ENCODE data around the gene IFNL4. TPM values are rescaled to one million over a fixed set of nuclear protein-coding genes. Genes with fewer than 3 reads are reported as not detected.

The IFNL4 gene
- total and polyA plus RNA-seq, 2 donors from 2014 or later: not detected

DNA sequence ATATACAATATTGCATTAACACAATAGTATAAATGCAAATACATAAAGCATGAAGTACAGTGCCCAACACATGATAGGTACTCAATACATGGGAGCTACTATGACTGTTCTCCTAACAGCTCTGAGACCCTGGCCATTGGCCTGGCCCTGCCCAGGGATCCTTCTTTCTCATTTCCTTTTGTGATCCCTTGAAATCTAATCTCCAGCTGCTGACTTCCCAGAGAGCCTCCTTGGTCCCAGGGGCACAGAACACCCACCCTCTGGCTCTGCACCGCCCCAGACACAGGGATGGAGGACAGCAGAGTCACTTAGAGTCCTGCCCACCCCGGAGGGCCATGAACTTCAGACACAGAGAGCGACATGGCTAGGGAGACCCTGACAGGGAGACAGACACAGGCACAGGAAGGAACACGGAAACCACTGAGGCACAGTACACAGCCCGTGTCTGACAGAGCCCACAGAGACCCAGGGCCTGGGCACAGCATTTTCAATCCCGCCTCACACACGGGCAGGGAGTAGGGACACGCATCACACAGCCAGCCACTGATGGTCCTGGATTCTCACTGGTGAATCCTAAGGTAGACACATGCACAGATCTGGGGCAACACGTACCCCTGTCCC, 40.4 kb downstream of the IFNL4 start:
- no peak overlapping the region for H3K4me3 ChIP-seq (ENCODE audit: low read length in 3 of 3)
- no peak overlapping the region for H3K27ac ChIP-seq (ENCODE audit: low read depth in 2 of 2, low read length in 2 of 2)
- TF ChIP-seq, protein P1, sequence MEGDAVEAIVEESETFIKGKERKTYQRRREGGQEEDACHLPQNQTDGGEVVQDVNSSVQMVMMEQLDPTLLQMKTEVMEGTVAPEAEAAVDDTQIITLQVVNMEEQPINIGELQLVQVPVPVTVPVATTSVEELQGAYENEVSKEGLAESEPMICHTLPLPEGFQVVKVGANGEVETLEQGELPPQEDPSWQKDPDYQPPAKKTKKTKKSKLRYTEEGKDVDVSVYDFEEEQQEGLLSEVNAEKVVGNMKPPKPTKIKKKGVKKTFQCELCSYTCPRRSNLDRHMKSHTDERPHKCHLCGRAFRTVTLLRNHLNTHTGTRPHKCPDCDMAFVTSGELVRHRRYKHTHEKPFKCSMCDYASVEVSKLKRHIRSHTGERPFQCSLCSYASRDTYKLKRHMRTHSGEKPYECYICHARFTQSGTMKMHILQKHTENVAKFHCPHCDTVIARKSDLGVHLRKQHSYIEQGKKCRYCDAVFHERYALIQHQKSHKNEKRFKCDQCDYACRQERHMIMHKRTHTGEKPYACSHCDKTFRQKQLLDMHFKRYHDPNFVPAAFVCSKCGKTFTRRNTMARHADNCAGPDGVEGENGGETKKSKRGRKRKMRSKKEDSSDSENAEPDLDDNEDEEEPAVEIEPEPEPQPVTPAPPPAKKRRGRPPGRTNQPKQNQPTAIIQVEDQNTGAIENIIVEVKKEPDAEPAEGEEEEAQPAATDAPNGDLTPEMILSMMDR (IDR thresholded peaks at IDR 0.05; ENCODE audit: borderline replicate concordance, extremely low read depth, insufficient read depth): no peak
- intact Hi-C loops (cut with DNase I): no loop called here
- peaks cover 2% of the 10 kb centered on the region for H3K27me3 ChIP-seq (ENCODE audit: control insufficient read depth, insufficient read depth, low read length)
- no peaks in the 10 kb centered on the region for H3K36me3 ChIP-seq (ENCODE audit: control insufficient read depth in 2 of 3, insufficient read depth in 3 of 3, low read length in 3 of 3)
- FAIRE-seq (no peak), DNase-seq (no peak)
- H3K9me3 ChIP-seq (ENCODE audit: control insufficient read depth in 2 of 3, insufficient read depth in 1 of 3, low read length in 3 of 3): no peaks in the 10 kb centered on the region
- H3K4me1 ChIP-seq (ENCODE audit: control insufficient read depth in 2 of 3, insufficient read depth in 2 of 3, low read depth in 1 of 3, low read length in 3 of 3): no peaks in the 10 kb centered on the region
- H3K9ac ChIP-seq (ENCODE audit: low read length in 3 of 3): no peak overlapping the region

GRCh38 chr19:39207293-39207836, 41.3 kb downstream of the IFNL4 start:
- Histone ChIP-seq H3K27me3 (ENCODE audit: control insufficient read depth, insufficient read depth, low read length) (peaks cover 2% of the 10 kb centered on the region), H3K9ac (ENCODE audit: low read length in 3 of 3) (no peak overlapping the region), H3K9me3 (ENCODE audit: control insufficient read depth in 2 of 3, insufficient read depth in 1 of 3, low read length in 3 of 3) (no peaks in the 10 kb centered on the region), H3K36me3 (ENCODE audit: control insufficient read depth in 2 of 3, insufficient read depth in 3 of 3, low read length in 3 of 3) (no peaks in the 10 kb centered on the region), H3K4me1 (ENCODE audit: control insufficient read depth in 2 of 3, insufficient read depth in 2 of 3, low read depth in 1 of 3, low read length in 3 of 3) (no peaks in the 10 kb centered on the region), H3K4me3 (ENCODE audit: low read length in 3 of 3) (no peak overlapping the region), H3K27ac (ENCODE audit: low read depth in 2 of 2, low read length in 2 of 2) (no peak overlapping the region)
- TF ChIP-seq, protein P1 (IDR thresholded peaks at IDR 0.05; ENCODE audit: borderline replicate concordance, extremely low read depth, insufficient read depth): no peak
- no peak for DNase-seq
- intact Hi-C loops (cut with DNase I): no loop called here
- FAIRE-seq: no peak

DNA sequence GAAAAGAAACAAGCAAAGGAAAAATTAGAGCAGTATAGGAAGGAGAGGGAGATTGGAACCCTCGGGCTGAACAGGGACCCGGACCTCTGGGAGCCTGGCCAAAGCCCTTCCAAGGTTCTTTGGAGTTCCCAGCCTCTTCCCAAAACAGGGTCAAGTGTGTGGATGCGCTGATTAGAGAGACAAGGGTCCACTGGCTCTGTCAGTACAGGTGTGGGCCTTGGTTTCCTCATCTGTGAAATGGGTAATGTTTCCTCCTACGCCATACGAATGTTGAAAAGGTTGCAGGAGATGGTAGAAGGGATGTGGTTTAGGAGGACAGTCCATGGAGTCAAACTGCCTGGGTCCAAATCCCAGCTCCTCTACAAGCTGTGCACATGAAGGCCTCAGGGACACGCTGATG, 42.5 kb downstream of the IFNL4 start:
- no peak for FAIRE-seq
- no peak for DNase-seq
- intact Hi-C loops (cut with DNase I): no loop called here
- H3K9ac ChIP-seq (ENCODE audit: low read length in 3 of 3): no peak overlapping the region
- TF ChIP-seq, protein P1 (IDR thresholded peaks at IDR 0.05; ENCODE audit: borderline replicate concordance, extremely low read depth, insufficient read depth): no peak
- no peaks in the 10 kb centered on the region for H3K9me3 ChIP-seq (ENCODE audit: control insufficient read depth in 2 of 3, insufficient read depth in 1 of 3, low read length in 3 of 3)
- no peak overlapping the region for H3K27ac ChIP-seq (ENCODE audit: low read depth in 2 of 2, low read length in 2 of 2)
- H3K36me3 ChIP-seq (ENCODE audit: control insufficient read depth in 2 of 3, insufficient read depth in 3 of 3, low read length in 3 of 3): no peaks in the 10 kb centered on the region
- H3K27me3 ChIP-seq (ENCODE audit: control insufficient read depth, insufficient read depth, low read length): peaks cover 2% of the 10 kb centered on the region
- no peaks in the 10 kb centered on the region for H3K4me1 ChIP-seq (ENCODE audit: control insufficient read depth in 2 of 3, insufficient read depth in 2 of 3, low read depth in 1 of 3, low read length in 3 of 3)
- no peak overlapping the region for H3K4me3 ChIP-seq (ENCODE audit: low read length in 3 of 3)

- Histone ChIP-seq H3K27me3 (ENCODE audit: control insufficient read depth, insufficient read depth, low read length) (peaks cover 2% of the 10 kb centered on the region), H3K9me3 (ENCODE audit: control insufficient read depth in 2 of 3, insufficient read depth in 1 of 3, low read length in 3 of 3) (no peaks in the 10 kb centered on the region), H3K9ac (ENCODE audit: low read length in 3 of 3) (no peak overlapping the region), H3K27ac (ENCODE audit: low read depth in 2 of 2, low read length in 2 of 2) (no peak overlapping the region), H3K4me1 (ENCODE audit: control insufficient read depth in 2 of 3, insufficient read depth in 2 of 3, low read depth in 1 of 3, low read length in 3 of 3) (no peaks in the 10 kb centered on the region), H3K36me3 (ENCODE audit: control insufficient read depth in 2 of 3, insufficient read depth in 3 of 3, low read length in 3 of 3) (no peaks in the 10 kb centered on the region), H3K4me3 (ENCODE audit: low read length in 3 of 3) (no peak overlapping the region)
- no peak for FAIRE-seq
- intact Hi-C loops (cut with DNase I): no loop called here
- no peak for DNase-seq
- TF ChIP-seq, protein P1 (IDR thresholded peaks at IDR 0.05; ENCODE audit: borderline replicate concordance, extremely low read depth, insufficient read depth): no peak
Observed at GRCh38 chr19:39205449-39205764, 43.2 kb downstream of the IFNL4 start.
